Colonic mucosa (tissue), 4 donors: ENCODE data around the gene FRG2. TPM values are rescaled to one million over a fixed set of nuclear protein-coding genes. Genes with fewer than 3 reads are reported as not detected.
A peak's percentile ranks its signal among the peaks of the same experiment; 100 is the strongest.
"Not testable (repeated sequence)": the region's sequence is repeated elsewhere in the genome, so short reads cannot be mapped to it uniquely, and the experiment has no call there.

Source experiments
- DNase-seq: peaks from one replicate; pipeline ENCODE4 v3.0.0-alpha.2; 2020
- H3K27ac ChIP-seq: fragments of 200-600 bp; one replicate; pipeline ENCODE4 v1.8.0; 2021
- H3K27me3 ChIP-seq: fragments of 200-600 bp; one replicate; pipeline ENCODE4 v1.8.0; 2021
- H3K36me3 ChIP-seq: fragments of 200-600 bp; one replicate; pipeline ENCODE4 v1.8.0; 2021
- H3K4me1 ChIP-seq: fragments of 200-600 bp; one replicate; pipeline ENCODE4 v1.8.0; 2021; ENCODE audit warnings: mild to moderate bottlenecking
- H3K4me3 ChIP-seq: fragments of 200-600 bp; one replicate; pipeline ENCODE4 v1.8.0; 2021
- H3K9ac ChIP-seq, 2 donors: one replicate each; pipeline ENCODE4 v1.7.0; 2013; ENCODE audit warnings: control low read depth in 2 of 2, low read depth in 2 of 2, low read length in 2 of 2
- H3K9me3 ChIP-seq: fragments of 200-600 bp; one replicate; pipeline ENCODE4 v1.8.0; 2021
- intact Hi-C: fragments of 100-400 bp; cut with DNase I; formaldehyde crosslinking; loops from one replicate; pipeline ENCODE4 v1.14.1; 2022
- total RNA-seq, 2 donors: library from RNA; stranded (reverse); fragmentation: NEBNext Ultra II Directional in 1 of 2; extraction: Animal tissue kit (Norgen Biotek cat#: 25700) in 1 of 2; gene quantifications; one replicate each; pipeline ENCODE4 v1.2.1, GENCODE V29; 2021
- TF ChIP-seq, protein P1 (sequence below): fragments of 200-600 bp; IDR thresholded peaks from one replicate; pipeline ENCODE4 v1.8.0; 2022; ENCODE audit warnings: antibody characterized with exemption, mild to moderate bottlenecking
- donor health status: healthy.
- donor health status: DM: no; HTN: no; CAD: no.
- donor health status: DM: no; HTN: no; CAD: no.

The FRG2 gene
- total RNA-seq, 2 donors from 2014 or later: not detected

DNA sequence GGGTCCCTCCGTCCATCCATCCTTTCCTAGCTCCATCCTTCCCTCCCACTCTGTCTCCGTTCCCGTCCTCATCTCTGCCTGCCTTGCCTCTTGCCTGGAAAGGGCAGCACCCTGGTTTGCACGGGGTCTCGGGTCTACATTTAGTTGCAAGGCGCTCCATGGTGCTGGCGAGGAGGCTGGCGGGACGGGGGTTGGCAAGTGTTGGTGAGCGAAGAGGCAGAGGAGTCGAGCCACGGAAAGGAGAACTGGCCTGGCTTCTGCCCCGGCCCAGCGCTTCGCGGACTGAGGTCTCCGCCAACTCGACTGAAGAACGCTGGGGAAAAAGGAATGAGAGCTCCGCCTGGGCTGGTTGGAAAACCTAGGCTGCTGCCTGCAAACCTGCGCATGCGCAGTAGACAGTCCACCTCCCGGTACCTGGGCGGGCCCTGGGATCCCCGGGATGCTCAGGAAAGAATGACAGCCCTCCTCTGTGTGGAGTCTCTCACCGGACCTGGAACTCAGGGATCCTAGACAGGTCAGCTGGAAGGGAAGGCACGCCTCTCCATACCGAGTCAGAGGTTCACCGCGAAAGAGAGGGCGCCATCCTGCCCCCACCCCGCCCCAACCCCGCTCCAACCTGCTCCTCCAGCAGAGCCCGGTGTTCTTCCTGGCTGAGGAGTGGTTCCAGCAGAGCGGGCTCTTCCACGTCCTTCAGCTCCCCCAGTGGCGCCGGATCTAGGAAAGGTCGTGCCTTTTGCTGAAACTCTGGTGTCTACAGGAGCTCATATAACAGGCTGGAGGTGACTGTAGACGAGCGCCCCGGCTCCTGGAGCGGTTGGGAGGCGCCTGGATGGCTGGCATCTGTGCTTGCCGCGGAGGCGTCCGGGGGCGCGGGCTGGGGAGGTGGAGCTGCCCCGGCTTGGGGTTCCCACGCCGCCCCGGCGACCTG is 6.0 kb downstream of the FRG2 start:
- Histone ChIP-seq H3K36me3 (no peaks in the 10 kb centered on the region), H3K9ac (no peak overlapping the region), H3K27me3 (peaks cover 25% of the 10 kb centered on the region), H3K4me3 (no peak overlapping the region), H3K27ac (no peak overlapping the region), H3K9me3 (no peaks in the 10 kb centered on the region), H3K4me1 (no peaks in the 10 kb centered on the region)
- TF ChIP-seq, protein P1, sequence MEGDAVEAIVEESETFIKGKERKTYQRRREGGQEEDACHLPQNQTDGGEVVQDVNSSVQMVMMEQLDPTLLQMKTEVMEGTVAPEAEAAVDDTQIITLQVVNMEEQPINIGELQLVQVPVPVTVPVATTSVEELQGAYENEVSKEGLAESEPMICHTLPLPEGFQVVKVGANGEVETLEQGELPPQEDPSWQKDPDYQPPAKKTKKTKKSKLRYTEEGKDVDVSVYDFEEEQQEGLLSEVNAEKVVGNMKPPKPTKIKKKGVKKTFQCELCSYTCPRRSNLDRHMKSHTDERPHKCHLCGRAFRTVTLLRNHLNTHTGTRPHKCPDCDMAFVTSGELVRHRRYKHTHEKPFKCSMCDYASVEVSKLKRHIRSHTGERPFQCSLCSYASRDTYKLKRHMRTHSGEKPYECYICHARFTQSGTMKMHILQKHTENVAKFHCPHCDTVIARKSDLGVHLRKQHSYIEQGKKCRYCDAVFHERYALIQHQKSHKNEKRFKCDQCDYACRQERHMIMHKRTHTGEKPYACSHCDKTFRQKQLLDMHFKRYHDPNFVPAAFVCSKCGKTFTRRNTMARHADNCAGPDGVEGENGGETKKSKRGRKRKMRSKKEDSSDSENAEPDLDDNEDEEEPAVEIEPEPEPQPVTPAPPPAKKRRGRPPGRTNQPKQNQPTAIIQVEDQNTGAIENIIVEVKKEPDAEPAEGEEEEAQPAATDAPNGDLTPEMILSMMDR: no peak
- peak; percentile 47 for DNase-seq
- intact Hi-C loops: no loop called here

DNA sequence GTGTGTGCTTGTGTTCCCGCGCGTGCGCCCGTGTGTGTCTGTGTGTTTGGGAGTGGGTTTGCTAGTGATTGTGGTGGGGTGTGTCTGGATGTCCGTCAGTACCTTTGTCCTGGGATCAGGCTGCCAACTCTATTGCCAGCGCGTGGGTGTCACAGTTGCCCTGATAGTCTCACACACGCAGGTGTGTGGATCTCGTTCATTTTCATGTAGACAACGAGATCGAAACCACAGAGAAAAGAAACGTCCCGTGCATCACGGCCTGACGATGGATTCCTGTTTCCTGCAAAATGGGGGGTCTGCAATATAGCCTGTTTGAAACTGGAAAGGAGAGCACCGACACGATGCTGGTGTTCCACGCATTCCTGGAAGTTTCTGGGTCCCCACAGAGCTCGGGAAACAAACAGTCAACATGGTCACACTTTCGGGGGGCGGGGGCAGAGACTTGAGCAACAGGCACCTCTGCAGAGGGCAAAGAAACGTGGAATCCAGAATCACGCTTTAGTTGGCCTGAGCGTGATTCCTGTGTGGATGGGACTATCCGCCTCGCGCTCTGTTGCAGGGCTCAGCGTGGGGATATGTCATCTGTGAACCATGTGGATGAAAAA is 7.1 kb downstream of the FRG2 start:
- peaks cover 33% of the 10 kb centered on the region for H3K27me3 ChIP-seq
- H3K4me3 ChIP-seq, H3K9me3 ChIP-seq, H3K4me1 ChIP-seq, H3K9ac ChIP-seq, DNase-seq, H3K27ac ChIP-seq, H3K36me3 ChIP-seq, intact Hi-C loops: not testable (repeated sequence)

DNA sequence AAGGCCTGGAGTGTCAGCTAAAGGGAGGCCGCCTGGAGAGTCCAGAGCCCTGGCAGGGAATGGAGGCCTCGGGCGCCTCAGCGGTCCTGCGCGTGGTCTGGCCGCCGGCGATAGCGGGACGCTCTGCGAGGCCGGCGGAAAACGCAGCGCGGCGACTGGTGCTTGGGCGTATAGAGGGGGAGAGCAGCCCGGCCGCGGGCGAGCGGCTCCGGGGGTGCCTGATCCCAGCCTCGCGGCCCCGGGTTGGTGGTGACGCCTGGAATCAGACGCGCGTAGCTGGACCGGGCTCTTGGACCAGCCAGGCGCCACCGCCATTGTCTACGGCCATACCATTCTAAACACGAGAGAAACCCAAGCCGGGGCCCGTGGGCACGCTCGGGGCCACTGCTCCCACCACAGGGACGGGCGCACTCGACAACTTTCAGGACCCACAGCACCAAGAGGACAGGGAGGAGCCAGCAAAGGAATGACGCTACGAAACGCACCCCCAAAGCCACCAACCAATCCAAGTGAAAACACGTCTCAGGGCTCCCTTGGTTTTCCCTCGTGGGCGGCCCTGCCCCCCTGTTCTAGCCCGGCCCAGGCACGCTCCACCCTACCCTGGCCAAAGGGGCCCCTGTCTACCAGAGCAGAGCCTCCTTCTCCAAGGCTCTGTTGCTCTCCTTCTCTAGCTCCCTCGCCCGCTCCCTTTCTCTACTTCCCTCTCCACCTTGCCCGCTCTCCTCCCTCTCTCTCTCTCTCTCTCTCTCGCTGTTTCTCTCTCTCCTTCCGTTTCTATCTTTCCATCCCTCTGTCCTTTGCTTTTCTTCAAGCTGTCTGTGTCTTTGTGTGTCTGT is 7.8 kb downstream of the FRG2 start:
- no peaks in the 10 kb centered on the region for H3K36me3 ChIP-seq
- peaks cover 40% of the 10 kb centered on the region for H3K27me3 ChIP-seq
- no peaks in the 10 kb centered on the region for H3K9me3 ChIP-seq
- no peak overlapping the region for H3K9ac ChIP-seq
- H3K4me3 ChIP-seq: no peak overlapping the region
- no peak overlapping the region for H3K27ac ChIP-seq
- intact Hi-C loops: no loop called here
- H3K4me1 ChIP-seq: no peaks in the 10 kb centered on the region
- DNase-seq: no peak
- TF ChIP-seq, protein P1: no peak

DNA sequence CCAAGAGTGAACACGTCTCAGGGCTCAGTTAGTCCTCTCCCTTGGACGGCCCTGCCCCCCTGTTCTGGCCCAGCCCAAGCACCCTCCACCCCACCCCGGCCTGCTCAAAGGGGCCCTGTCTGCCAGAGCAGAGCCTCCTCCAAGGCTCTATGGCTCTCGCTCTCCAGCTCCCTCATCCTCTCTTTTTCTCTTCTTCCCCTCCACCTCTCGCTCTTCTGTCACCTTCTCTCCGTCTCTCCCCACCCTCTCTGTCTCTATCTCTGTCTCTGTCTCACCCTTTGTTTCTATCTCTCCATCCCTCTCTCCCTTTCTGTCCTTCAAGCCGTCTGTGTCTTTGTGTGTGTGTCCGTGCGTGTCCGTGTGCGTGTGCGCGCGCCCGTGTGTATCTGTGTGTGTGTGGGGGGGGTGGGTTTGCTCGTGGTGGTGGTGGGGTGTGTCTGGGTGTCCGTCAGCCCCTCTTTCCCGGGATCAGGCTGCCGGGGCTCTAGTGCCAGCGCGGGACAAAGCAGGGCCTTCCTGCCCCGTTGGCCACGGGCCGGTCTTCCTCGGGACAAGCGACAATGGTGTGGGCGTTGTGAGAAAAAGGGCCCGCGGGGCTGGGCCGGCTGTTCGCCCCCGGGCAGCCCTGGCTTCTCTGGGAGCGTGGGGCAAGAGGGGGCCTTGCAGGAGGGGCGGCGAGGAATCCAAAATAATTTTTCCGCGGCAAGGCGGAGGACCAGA is 8.7 kb downstream of the FRG2 start:
- Histone ChIP-seq H3K4me3 (no peak overlapping the region), H3K9ac (no peak overlapping the region), H3K4me1 (no peaks in the 10 kb centered on the region), H3K9me3 (no peaks in the 10 kb centered on the region), H3K27me3 (peaks cover 44% of the 10 kb centered on the region), H3K36me3 (no peaks in the 10 kb centered on the region), H3K27ac (no peak overlapping the region)
- intact Hi-C loops: no loop called here
- TF ChIP-seq, protein P1: no peak
- no peak for DNase-seq

DNA sequence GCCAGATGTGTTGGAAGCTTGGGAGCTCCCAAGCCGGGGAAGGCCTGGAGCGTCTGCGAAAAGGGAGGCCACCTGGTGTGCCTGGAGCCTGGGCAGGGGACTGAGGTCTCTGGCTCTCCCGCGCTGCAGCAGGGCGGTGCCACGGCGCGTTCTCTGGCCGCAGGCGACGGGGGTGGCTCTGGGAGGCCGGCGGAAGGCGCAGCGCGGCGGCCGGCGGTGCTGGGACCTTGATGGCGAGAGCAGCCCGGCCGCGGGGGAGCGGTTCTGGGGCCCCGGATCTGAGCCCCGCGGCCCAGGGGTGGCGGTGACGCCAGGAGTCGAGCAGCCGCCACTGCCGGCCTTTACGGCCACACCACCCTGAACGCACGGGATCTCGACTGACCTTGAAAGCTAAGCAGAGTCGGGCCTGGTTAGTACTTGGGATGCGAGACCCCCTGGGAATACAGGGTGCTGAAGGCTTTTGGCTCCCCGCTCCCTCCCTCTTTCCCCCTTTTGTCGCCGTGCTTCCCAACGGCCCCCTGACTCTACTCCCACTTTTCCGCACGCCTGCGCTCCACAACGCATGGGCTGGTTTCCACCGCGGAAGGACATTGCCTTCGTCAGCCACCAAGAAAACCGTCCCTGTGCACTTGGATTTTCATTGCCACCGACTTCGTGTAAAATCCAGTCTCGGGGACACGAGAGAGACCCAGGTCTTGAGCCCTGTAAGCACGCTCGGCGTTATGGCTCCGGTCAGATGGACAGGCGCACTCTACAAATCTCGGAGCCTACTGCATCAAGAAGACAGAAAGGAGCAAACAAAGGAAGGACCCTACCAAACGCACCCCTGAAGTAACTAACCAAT is 9.5 kb downstream of the FRG2 start:
- Histone ChIP-seq H3K27ac (no peak overlapping the region), H3K9ac (no peak overlapping the region), H3K4me3 (no peak overlapping the region), H3K36me3 (no peaks in the 10 kb centered on the region), H3K4me1 (no peaks in the 10 kb centered on the region), H3K27me3 (peaks cover 44% of the 10 kb centered on the region), H3K9me3 (no peaks in the 10 kb centered on the region)
- intact Hi-C loops: no loop called here
- TF ChIP-seq, protein P1: no peak
- DNase-seq: no peak
